HepG2 (cell line): ENCODE measurements around the gene SNAP29. TPM values are rescaled to one million over a fixed set of nuclear protein-coding genes. Genes with fewer than 3 reads are reported as not detected.

Experiments
- ATAC-seq: fragments of 200-7000 bp; cut with Tn5 transposase; 3 replicates; pipeline ENCODE4 v1.9.1; 2020; ENCODE audit warnings: mild to moderate bottlenecking, moderate library complexity
- BruUV-seq: library from RNA; stranded (reverse); fragments of 400-500 nt; replicated peaks from 2 replicates; lab custom pipeline; 2021; lab: Mats Ljungman, UMichigan
- CTCF ChIA-PET: fragments of 300-600 bp; formaldehyde crosslinking; extraction: SDS; loops from one replicate; lab custom pipeline; 2021; ENCODE audit warnings: low total read pairs, inconsistent platforms, low intra/inter-chr PET ratio; lab: Yijun Ruan, JAX
- POLR2A ChIA-PET: fragments of 350-600 bp; sonication (Branson Sonifier 250); formaldehyde crosslinking; loops from one replicate; lab custom pipeline; 2020; ENCODE audit warnings: antibody characterized with exemption, inconsistent platforms; lab: Yijun Ruan, JAX
- DNase-seq: peaks from one replicate; pipeline ENCODE4 v3.0.0-alpha.2; 2015; ENCODE audit warnings: low spot score
- FAIRE-seq: peaks from 3 replicates; lab custom pipeline; 2011; peaks lifted over from hg19 to GRCh38; lab: Jason Lieb, UNC
- H2AFZ ChIP-seq: one replicate; pipeline ENCODE4 v1.6.1; 2011; ENCODE audit warnings: low read length, inconsistent platforms
- H3K27ac ChIP-seq: fragments of 300-600 bp; 3 replicates; pipeline ENCODE4 v1.8.0; 2011; ENCODE audit warnings: mixed run types, mild to moderate bottlenecking, mixed read lengths, low read length, inconsistent platforms; ENCODE audit not compliant: insufficient read depth; ENCODE audit errors: extremely low read length
- H3K27me3 ChIP-seq, 2 experiments: fragments of 200-600 bp in 1 of 2; 2 replicates in 1 of 2; 3 replicates in 1 of 2; pipeline versions ENCODE4 v1.6.0 to v1.8.0; 2011; ENCODE audit warnings: low read length in 2 of 2, mild to moderate bottlenecking in 2 of 2, moderate library complexity in 2 of 2, inconsistent platforms in 1 of 2; ENCODE audit not compliant: insufficient read depth in 2 of 2, control insufficient read depth in 1 of 2
- H3K36me3 ChIP-seq, 2 experiments: fragments of 200-600 bp in 1 of 2; replicated peaks in 1 of 2; 2 replicates in 1 of 2; 3 replicates in 1 of 2; pipeline versions ENCODE4 v1.5.1 to v1.8.0; 2011; ENCODE audit warnings: low read length in 2 of 2, inconsistent platforms in 1 of 2; ENCODE audit not compliant: insufficient read depth in 2 of 2, control insufficient read depth in 1 of 2
- H3K4me1 ChIP-seq: 2 replicates; pipeline ENCODE4 v1.5.1; 2012; ENCODE audit warnings: low read length, inconsistent platforms; ENCODE audit not compliant: insufficient read depth
- H3K4me2 ChIP-seq: 2 replicates; pipeline ENCODE4 v1.6.0; 2011; ENCODE audit warnings: low read depth, low read length, inconsistent platforms
- H3K4me3 ChIP-seq, 3 experiments: fragments of 200-600 bp in 1 of 3; sonication (generic), shearing (Covaris generic) in 1 of 3; replicated peaks in 1 of 3; 2 replicates each; pipeline ENCODE4 v1.5.1; 2011 to 2016; ENCODE audit warnings: low read length in 3 of 3, inconsistent platforms in 2 of 3, low read depth in 2 of 3, mild to moderate bottlenecking in 2 of 3, control low read depth in 1 of 3, mixed read lengths in 1 of 3; ENCODE audit not compliant: insufficient read depth in 1 of 3
- H3K79me2 ChIP-seq: one replicate; pipeline ENCODE4 v1.6.1; 2011; ENCODE audit warnings: low read length, inconsistent platforms; ENCODE audit not compliant: insufficient read depth
- H3K9ac ChIP-seq: 2 replicates; pipeline ENCODE4 v1.6.0; 2011; ENCODE audit warnings: mild to moderate bottlenecking, low read depth, low read length, inconsistent platforms; ENCODE audit not compliant: insufficient read depth
- H3K9me3 ChIP-seq: 2 replicates; pipeline ENCODE4 v1.5.1; 2012; ENCODE audit warnings: mild to moderate bottlenecking, low read length
- H4K20me1 ChIP-seq: 2 replicates; pipeline ENCODE4 v1.6.0; 2011; ENCODE audit warnings: inconsistent platforms, mild to moderate bottlenecking, low read length, moderate library complexity; ENCODE audit not compliant: insufficient read depth
- BRD4 ChIP-seq: sonication (generic); formaldehyde crosslinking; IDR thresholded peaks from 2 replicates; pipeline ENCODE4 v1.4.0; 2020; ENCODE audit warnings: missing genetic modification reagents
- FOXA3 ChIP-seq: IDR thresholded peaks from 2 replicates; pipeline ENCODE4 v1.6.1; 2016; ENCODE audit warnings: missing genetic modification reagents, missing compliant biosample characterization
- FOXC1 ChIP-seq: sonication (generic); formaldehyde crosslinking; IDR thresholded peaks from 2 replicates; pipeline ENCODE4 v1.8.0; 2022; ENCODE audit warnings: mild to moderate bottlenecking, missing genetic modification reagents, borderline replicate concordance
- KLF6 ChIP-seq: IDR thresholded peaks from 2 replicates; pipeline ENCODE4 v1.8.0; 2016; ENCODE audit warnings: missing biosample characterization, missing genetic modification reagents
- NPAS2 ChIP-seq: sonication (generic); formaldehyde crosslinking; IDR thresholded peaks from 2 replicates; pipeline ENCODE4 v1.8.0; 2022; ENCODE audit warnings: mild to moderate bottlenecking, missing genetic modification reagents, borderline replicate concordance
- TBX2 ChIP-seq: sonication (generic); formaldehyde crosslinking; IDR thresholded peaks from 2 replicates; pipeline ENCODE4 v1.5.0; 2020; ENCODE audit warnings: missing genetic modification reagents, mild to moderate bottlenecking, borderline replicate concordance
- TEAD2 ChIP-seq: sonication (generic); formaldehyde crosslinking; IDR thresholded peaks from 2 replicates; pipeline ENCODE4 v1.9.0; 2021; ENCODE audit warnings: missing genetic modification reagents
- ZMAT3 ChIP-seq: sonication (generic); formaldehyde crosslinking; conservative IDR thresholded peaks from 2 replicates; pipeline ENCODE4 v1.7.0; 2021; ENCODE audit warnings: missing genetic modification reagents
- ZNF3 ChIP-seq: IDR thresholded peaks from 2 replicates; pipeline ENCODE4 v1.7.0; 2017; ENCODE audit warnings: inconsistent platforms
- ZNF816 ChIP-seq: sonication (generic); formaldehyde crosslinking; IDR thresholded peaks from 2 replicates; pipeline ENCODE4 v1.8.0; 2022; ENCODE audit warnings: missing genetic modification reagents, mild to moderate bottlenecking, borderline replicate concordance
- WGBS: methylation state at CpG from one replicate; pipeline ENCODE4 v1.1.6; 2017; ENCODE audit warnings: low lambda C conversion rate; 5-methylcytosine and 5-hydroxymethylcytosine counted together
- in situ Hi-C: cut with HindIII; loops from 2 replicates; pipeline ENCODE4 v1.10.0; 2017; ENCODE audit warnings: low pct_unique_long_range_greater_than_20kb; ENCODE audit not compliant: extremely low pct_ligation_motif_present
- intact Hi-C: fragments of 100-400 bp; cut with micrococcal nuclease; formaldehyde crosslinking; loops from one replicate; pipeline ENCODE4 v1.10.0; 2022; ENCODE audit not compliant: unreplicated experiment
- polyA plus RNA-seq, 8 experiments: library from polyadenylated mRNA; depleted of rRNA in 3 of 8; stranded (reverse) in 7 of 8; unstranded in 1 of 8; fragments of >200 nt; fragmentation: Illumina TruSeq in 4 of 8; extraction: Trizol in 4 of 8; gene quantifications; 2 replicates each; pipeline versions ENCODE4 v1.2.1 to v1.2.3, GENCODE V29; 2011 to 2016; ENCODE audit warnings: low read depth in 4 of 8, missing spikeins in 1 of 8, mixed read lengths in 1 of 8; ENCODE audit not compliant: insufficient read depth in 1 of 8
- total RNA-seq, 5 experiments: library from RNA; depleted of rRNA; stranded (reverse); fragments of >200 nt; fragmentation: Illumina TruSeq; extraction: Trizol; gene quantifications; 2 replicates each; pipeline ENCODE4 v1.2.3, GENCODE V29; 2016; ENCODE audit warnings: low read depth in 1 of 5
- TF ChIP-seq, protein P1 (sequence below): sonication (generic); formaldehyde crosslinking; IDR thresholded peaks from 2 replicates; pipeline ENCODE4 v1.8.1; 2023; ENCODE audit warnings: mild to moderate bottlenecking, missing genetic modification reagents
- TF ChIP-seq, protein P2 (sequence below): sonication (generic); formaldehyde crosslinking; IDR thresholded peaks from 2 replicates; pipeline ENCODE4 v1.4.0; 2020; ENCODE audit warnings: missing genetic modification reagents
- TF ChIP-seq, protein P3 (sequence below): IDR thresholded peaks from 2 replicates; pipeline ENCODE4 v1.6.1; 2016; ENCODE audit warnings: missing compliant biosample characterization, missing genetic modification reagents, borderline replicate concordance
- TF ChIP-seq, protein P4 (sequence below): sonication (generic); formaldehyde crosslinking; IDR thresholded peaks from 2 replicates; pipeline ENCODE4 v1.4.0; 2020; ENCODE audit warnings: missing genetic modification reagents

SNAP29 gene
- total and polyA plus RNA-seq, 2 of the 13 experiments (the other 11 are each of a cell fraction or from before 2014, with no cell fraction given): 12.3 to 30.7 TPM

DNA sequence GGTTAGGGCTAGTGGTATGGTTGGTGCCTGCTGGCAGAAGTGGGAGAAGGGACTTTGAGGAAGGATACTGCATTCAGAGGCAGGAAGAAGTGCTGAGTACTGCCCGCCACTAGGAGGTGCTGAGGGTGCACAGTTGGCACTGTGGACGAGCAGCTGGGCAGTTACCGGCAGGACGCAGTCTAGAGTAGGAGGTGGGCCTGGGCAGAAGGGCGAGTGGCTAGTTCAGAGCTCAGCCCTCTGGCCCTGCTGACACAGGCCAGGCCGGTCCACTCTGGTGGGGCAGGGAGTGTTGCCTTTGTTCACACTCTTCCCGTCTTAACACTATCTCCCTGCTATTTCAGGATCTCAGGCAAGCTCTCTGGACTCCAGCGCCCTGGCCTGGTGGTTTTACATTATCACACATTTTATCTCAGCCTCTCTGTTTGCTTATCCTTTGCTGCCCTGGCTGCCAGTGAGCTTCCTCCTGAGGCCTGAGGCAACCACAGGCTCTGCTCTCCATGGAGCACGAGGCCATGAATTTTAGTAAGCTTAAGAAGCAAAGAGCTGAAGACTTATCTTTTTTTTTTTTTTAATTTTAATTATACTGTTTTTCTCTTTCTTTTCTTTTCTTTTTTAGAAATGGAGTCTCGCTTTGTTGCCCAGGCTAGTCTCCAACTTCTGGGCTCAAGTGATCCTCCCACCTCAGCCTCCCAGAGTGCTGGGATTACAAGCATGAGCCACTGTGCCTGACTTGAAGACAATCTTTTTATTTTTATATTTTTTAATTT lies 26.9 kb downstream of the SNAP29 start:
- Histone ChIP-seq H3K27ac (peak overlapping the region; percentile 72), H2AFZ (peak overlapping the region; percentile 86), H3K9ac (peak overlapping the region; percentile 63; the same call in 1 of the 2 replicates), H3K36me3 (peaks cover 11 to 55% of the 10 kb centered on the region in 2 experiments), H3K4me2 (peak overlapping the region; percentile 90), H3K79me2 (no peaks in the 10 kb centered on the region), H4K20me1 (no peaks in the 10 kb centered on the region), H3K27me3 (no peaks in the 10 kb centered on the region), H3K4me3 (peak overlapping the region in 2 of 3 experiments; percentile 32 to 67; a peak in 4 of 6 replicates), H3K9me3 (no peaks in the 10 kb centered on the region), H3K4me1 (peaks cover 20% of the 10 kb centered on the region)
- ATAC-seq (peak; percentile 98), DNase-seq (peak; percentile 85), FAIRE-seq (peak; percentile 95)
- ChIA-PET CTCF (interaction anchor here (0.8 to 2.3 kb wide), 3 partner anchors 76 to 82 kb away, joined by 3 to 12 read pairs (median 3); no protein-coding TSS in a partner anchor), POLR2A (interaction anchor here (0.7 to 1.8 kb wide), 16 partner anchors 9 to 117 kb away, joined by 3 to 22 read pairs (median 4); partner anchors contain the start of genes LZTR1 and THAP7)
- intact Hi-C loops: loop anchor here (1.0 to 5.0 kb wide), 4 partner anchors 31 to 81 kb away; partner anchors contain the start of gene CRKL
- 19% methylated on average over 6 of the region's 10 CpGs for WGBS
- no TSS peak for BruUV-seq
- in situ Hi-C loops: no loop called here
- TF ChIP-seq KLF6 (CRISPR knock-in tag): peak; percentile 27; the same call in 1 of the 2 replicates
- TF ChIP-seq TEAD2 (CRISPR knock-in tag): no peak
- TF ChIP-seq, protein P1, sequence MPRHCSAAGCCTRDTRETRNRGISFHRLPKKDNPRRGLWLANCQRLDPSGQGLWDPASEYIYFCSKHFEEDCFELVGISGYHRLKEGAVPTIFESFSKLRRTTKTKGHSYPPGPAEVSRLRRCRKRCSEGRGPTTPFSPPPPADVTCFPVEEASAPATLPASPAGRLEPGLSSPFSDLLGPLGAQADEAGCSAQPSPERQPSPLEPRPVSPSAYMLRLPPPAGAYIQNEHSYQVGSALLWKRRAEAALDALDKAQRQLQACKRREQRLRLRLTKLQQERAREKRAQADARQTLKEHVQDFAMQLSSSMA (CRISPR knock-in tag): no peak
- TF ChIP-seq BRD4 (CRISPR knock-in tag): no peak
- TF ChIP-seq, protein P2, sequence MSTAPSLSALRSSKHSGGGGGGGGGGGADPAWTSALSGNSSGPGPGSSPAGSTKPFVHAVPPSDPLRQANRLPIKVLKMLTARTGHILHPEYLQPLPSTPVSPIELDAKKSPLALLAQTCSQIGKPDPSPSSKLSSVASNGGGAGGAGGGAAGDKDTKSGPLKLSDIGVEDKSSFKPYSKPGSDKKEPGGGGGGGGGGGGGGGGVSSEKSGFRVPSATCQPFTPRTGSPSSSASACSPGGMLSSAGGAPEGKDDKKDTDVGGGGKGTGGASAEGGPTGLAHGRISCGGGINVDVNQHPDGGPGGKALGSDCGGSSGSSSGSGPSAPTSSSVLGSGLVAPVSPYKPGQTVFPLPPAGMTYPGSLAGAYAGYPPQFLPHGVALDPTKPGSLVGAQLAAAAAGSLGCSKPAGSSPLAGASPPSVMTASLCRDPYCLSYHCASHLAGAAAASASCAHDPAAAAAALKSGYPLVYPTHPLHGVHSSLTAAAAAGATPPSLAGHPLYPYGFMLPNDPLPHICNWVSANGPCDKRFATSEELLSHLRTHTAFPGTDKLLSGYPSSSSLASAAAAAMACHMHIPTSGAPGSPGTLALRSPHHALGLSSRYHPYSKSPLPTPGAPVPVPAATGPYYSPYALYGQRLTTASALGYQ (CRISPR knock-in tag): no peak
- peak; percentile 65; the same call in 1 of the 2 replicates for TF ChIP-seq ZMAT3 (CRISPR knock-in tag)
- TF ChIP-seq, protein P3, sequence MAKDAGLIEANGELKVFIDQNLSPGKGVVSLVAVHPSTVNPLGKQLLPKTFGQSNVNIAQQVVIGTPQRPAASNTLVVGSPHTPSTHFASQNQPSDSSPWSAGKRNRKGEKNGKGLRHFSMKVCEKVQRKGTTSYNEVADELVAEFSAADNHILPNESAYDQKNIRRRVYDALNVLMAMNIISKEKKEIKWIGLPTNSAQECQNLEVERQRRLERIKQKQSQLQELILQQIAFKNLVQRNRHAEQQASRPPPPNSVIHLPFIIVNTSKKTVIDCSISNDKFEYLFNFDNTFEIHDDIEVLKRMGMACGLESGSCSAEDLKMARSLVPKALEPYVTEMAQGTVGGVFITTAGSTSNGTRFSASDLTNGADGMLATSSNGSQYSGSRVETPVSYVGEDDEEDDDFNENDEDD (CRISPR knock-in tag): peak; percentile 37; the same call in 1 of the 2 replicates
- TF ChIP-seq, protein P4, sequence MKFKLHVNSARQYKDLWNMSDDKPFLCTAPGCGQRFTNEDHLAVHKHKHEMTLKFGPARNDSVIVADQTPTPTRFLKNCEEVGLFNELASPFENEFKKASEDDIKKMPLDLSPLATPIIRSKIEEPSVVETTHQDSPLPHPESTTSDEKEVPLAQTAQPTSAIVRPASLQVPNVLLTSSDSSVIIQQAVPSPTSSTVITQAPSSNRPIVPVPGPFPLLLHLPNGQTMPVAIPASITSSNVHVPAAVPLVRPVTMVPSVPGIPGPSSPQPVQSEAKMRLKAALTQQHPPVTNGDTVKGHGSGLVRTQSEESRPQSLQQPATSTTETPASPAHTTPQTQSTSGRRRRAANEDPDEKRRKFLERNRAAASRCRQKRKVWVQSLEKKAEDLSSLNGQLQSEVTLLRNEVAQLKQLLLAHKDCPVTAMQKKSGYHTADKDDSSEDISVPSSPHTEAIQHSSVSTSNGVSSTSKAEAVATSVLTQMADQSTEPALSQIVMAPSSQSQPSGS: peak; percentile 64; the same call in 1 of the 2 replicates
- peak; percentile 55 for TF ChIP-seq FOXA3 (CRISPR knock-in tag)
- TF ChIP-seq TBX2: peak; percentile 69
- peak; percentile 64; the same call in 1 of the 2 replicates for TF ChIP-seq FOXC1 (CRISPR knock-in tag)
- TF ChIP-seq NPAS2 (CRISPR knock-in tag): no peak
- no peak for TF ChIP-seq ZNF3
- no peak for TF ChIP-seq ZNF816 (CRISPR knock-in tag)
